GM03348 (cell line): ENCODE data around the gene GRIK3.

Experiments
- DNase-seq: peaks from one replicate; pipeline ENCODE4 v3.0.0; 2012; ENCODE audit warnings: low spot score

GRIK3 gene

DNA sequence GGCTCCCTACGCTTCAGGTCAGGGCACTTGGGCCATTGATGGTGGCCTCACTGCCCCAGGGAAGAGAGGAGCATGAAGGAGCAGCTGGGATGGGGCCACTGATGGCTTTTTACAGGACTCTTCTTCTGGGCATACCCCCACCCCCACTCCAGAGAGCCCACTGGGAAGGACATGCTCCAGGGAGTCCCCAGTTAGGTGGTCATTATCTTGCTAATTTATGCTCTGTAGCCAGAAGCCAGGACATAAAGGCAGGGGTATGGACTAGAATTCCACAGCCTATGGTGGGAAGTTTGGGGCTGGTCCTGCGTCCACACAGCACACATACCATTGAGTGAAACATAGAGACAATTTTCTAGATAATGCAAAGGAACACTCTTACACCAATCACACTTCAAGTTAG is 8.8 kb upstream of the GRIK3 start:
- no peak for DNase-seq

DNA sequence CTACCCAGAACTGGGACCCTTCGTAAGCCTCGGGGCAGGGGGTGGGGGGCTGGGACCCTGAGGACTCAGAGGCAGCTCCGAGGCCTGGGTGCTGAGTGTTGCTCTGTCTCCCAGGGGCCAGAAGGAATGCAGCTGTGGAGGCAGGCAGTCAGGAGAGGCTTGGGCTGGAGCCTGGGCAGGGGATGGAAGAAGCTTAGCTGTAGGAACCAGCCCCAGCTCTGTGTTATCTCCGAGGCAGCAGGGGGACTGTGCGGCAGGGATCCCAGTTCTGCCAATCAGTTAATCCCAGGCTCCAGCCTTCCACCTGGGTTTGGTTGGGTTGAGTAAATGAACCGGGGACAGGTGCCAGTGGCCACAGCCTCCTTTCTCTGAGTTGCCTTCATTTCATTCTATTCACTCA is 8.2 kb upstream of the GRIK3 start:
- no peak for DNase-seq

DNA sequence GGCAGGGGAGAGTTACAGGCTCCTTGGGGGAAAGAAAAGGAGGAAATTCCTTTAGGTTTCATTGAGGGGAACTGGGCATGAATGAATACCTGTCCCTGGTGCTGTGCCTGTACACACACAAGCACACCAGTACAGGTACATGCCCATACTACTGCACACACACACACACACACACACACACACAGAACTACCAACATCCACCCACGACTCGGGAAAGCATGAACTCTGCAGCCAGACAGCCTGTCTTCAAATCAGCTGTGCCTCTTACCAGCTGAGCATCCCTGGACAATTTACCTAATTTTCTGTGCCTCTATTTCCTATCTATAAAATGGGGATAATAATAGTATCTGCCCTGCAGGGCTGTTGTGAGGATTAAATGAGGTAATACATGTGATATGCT is 7.2 kb upstream of the GRIK3 start:
- DNase-seq: no peak

DNA sequence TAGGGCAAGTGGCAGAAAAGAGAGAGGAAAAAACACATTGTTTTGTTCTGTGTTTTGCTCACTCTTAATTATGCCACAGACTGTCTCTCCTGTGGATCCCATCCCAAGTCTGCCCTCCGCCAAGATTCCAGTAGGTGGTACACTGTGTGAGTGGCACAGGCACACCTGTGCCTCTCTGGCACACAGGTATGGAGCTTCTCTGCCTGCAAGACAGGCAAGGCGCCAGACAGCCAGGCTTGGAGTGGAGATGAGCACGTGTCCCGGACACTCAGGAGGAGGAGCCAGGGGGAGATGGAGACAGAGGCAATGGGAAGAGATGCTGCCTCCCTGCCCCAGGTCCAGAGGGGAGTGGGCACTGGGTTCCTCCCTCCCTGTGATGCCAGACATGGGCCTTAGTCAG is 6.5 kb upstream of the GRIK3 start:
- DNase-seq: no peak

DNA sequence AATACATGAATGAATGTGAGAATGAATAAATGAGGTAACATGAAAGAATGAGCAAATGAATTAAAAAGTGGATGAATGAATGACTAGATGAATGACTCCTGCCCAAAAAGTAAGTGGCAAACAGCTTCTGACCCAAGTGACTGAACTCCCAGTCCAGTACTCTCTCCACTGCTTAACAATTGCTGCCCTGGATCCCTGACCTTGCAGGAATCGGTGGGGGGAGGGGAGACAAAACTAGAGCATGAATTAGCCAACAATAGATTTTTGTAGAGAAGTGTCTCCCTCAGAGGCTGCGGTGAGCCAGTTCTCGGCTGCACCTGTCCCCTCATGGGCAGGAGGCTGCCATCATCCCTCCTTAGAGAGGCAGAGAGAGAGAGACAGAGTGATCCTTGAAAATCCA is 5.9 kb upstream of the GRIK3 start:
- no peak for DNase-seq

DNA sequence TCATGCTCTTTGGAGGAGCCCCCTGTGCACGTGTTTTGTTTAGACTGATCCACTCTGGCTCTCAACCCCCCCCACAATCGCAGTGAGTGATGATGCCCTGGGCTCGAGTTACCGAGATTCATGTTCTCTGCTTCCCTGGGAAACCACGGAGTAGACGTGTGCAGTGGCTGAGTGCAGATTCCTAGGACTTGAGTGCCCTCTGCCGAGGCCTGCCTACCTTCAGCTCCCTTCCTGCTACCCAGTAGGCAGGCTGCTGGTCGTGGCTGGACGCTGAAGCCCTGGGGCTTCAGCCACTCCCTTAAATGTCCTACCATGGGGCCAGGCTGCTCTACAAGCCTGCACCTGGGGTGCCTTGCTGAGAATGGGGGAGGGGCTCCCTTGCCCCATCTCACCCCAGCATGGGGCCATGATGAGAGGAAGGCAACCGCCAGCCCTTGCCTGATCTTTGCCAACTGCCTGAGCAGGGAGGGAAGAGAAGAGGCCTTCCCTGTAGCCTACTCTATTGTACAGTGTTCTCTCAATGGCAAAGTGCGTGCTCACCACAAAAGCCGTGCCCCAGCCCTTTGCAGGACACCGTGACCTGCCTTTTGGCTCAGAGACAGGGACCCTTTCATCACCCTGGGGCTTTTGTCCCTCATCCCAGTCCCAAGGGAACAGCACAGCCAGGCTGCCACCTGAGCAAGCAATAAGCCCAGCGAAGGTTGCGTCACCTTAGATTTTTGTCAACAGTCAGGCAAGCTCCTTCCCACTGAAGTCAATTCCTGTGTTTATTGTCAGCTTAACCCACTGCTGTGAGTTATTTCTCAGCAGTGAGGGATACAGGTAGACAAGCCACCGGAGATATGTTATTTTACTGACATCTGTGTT is 4.1 kb upstream of the GRIK3 start:
- DNase-seq: no peak

DNA sequence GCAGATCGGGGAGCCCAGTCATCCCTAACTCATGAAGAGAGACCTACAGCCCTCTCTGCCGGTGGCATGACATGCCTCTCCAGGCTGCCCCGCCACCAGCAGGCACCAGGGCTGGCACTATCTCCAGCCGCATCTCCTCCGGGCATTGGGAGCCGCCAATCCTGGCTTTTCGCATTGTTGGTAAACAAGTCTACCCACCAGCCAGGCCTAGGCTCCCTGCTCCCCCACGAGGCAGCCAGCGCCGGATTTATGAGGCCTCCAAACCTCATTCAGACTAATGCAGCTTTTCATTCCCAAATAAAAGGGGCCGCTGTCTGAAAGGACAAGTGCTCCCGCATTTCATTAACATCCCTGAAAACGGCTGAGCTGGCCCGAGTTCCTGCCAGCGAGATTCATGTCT is 3.4 kb upstream of the GRIK3 start:
- no peak for DNase-seq

DNA sequence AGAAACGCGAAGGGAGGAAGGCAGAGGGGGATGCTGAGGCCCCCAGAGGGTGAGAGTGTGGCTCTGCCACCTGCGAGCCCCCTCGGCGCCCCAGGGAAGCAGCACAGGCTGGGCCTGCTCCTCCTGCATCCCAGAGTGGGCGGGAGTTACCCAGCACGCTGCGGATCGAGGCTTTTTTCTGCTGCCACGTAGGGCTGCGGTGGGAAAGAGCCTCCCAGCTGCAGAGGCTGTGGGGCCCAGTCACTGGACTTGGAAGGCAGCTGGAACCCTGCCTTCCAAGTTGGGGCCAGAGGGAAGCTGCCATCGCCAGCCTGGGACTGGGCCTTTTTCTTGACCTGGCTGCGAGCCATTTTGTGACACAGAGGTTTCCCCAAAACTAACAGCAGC is 2.3 kb upstream of the GRIK3 start:
- no peak for DNase-seq

DNA sequence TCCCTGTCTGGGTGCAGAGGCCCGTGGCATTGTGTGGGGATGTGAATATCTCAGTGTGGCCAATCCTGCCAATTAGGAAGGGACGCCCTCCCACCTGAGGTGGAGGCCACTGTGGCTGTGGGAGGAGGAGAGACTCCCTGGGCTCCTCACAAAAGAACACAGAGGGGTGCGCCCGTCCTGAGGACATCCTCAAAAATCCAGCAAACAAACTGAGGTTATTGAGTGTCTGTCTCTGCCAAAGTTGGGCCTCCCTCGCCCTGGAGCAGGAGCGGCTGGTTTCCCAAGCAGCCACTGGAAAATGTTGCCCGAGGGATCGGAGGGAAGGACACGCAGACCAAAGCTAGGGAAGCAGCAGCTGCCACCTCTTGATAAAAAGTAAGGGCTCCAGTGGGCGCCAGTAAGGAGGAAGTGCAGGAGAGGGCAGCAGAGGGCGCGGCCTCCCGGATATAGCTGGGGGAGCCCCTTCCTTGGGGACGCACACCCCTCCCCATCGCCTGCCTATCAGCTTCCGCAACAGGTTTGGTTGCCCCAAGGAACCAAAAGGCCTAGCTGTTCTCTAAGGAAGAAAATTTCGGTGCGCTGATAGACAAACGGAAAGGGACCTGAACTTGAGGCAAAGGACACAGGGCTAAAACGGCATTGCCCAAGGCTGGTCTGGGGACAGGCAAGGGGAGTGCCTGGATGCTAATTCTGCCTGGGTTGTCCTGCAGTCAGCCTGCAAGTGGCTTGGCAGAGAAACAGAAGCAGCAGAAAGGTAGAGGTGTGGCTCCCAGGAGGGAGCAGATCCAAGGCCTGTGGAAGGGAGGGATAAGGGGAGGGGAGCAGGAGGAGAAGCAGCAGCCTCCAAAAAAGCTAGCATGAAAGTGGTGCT is 1.7 kb upstream of the GRIK3 start:
- no peak for DNase-seq

DNA sequence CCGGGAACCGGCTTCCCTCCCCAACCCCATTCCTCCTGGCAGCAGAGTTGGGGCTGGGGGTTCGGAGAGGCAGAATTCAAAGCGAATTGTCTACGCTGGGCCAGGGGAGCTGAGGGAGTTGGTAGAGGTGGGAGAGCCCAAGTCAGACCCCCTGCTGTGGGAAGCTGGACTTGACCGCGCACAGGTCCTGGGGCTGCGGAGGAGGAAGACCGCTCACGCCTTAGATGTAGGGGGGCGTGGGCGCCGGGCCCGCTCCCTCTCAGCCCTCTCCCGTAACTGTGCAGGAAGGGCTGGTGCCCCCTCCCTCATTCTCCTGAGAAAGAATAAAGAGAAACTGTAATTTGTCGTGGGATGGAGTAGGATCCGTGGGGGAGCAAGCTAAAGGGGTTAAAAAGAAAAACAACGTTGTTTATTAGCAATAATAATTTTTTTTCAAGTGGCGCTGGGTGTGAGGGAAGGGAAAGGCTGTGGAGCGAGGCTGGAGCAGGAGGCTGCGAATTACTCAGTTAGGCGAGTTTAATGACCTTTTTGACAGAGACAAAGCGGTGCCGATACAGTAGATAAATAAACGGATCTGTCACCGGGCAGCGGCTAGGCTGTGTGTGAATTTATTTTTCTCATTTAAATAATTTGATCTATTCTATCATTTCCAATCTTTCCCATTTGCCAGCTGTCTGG is 838 bp upstream of the GRIK3 start:
- no peak for DNase-seq

DNA sequence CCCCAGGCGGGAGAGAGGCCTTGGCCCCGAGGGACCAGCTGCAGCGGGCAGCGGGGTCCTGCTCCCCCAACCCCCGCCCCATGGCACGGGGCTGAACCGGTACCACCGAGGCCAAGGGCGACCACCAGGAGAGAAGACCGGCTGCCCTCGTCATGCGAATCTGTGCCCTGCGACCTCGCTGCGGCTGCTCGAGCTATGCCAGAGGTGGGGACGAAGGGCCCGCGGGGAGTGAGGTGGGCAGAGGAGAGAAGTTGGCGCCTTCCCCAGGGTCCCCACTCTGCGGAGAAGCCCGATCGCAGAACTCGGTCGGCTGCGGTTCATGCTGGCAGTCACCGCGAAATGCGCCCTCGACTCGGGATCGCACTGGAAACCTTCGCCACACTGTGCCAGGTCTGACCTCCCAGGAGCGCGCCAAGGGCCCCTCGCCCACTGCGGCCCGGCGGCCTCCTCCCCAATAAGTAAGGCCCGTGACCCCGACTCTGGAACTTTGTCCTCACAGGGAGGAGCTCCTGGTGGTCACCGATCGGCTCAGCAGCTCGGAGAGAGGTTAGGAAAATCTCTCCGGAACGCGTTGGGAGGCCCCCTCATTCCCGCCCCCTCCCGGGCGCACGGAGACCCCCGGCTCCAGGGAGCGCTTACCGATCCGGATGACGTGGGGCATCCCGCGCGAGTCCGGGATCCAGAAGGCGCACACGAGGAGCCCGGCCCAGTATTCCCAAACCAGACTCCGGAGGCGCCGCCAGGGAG is 787 bp downstream of the GRIK3 start:
- no peak for DNase-seq

DNA sequence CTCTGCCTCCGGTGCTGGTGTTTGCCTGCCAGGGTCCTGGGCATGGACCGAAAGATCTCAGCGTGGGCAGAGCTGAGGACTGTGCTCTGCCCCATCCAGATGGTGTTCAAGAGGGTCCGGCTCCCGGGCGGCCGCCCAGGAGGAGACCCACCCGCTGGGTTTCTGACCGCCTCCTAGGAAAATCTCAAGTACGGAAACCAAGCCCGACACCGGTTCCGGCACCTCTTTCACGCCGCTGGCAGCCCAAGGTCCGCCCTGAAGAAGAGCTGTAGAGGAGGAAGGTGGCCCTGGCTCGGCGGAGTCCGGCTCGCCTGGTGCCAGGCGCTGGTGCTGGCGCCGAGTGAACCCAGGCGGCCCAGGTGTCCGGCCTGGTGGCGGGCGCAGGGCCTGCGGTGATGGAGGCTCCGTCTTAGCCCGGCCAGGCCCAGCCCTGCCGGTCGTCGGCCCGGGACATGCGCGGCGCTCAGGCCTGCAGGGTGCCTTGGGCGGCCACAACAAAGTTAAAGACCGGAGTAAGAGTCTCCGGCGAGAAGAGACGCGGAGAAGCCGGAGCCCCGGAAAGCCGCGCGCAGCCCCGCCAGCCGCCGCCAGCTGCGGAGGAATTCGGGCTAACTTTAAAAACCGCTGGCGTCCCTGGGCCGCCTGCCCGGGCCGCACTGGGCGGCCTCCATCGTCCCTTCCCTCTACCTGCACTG is 1.5 kb downstream of the GRIK3 start:
- no peak for DNase-seq

DNA sequence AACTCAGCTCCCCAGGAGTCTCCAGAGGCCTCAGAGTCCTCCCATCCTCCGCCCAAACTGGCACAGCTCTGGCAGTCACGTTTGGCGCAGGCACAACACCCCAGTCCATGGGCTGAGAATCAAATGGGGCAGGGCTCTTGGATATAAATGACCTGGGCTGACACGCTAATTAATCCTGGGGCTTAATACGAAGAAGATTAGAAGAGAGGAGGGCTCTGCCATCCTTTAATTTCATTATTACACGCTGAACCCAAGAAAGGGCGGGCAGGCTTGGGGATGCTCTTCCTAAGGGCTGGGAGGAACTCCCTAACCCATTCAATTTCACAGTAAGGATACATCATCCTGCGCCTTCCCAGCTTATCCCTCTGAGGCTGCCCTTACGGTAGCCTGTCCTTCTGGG is 2.4 kb downstream of the GRIK3 start:
- DNase-seq: no peak

DNA sequence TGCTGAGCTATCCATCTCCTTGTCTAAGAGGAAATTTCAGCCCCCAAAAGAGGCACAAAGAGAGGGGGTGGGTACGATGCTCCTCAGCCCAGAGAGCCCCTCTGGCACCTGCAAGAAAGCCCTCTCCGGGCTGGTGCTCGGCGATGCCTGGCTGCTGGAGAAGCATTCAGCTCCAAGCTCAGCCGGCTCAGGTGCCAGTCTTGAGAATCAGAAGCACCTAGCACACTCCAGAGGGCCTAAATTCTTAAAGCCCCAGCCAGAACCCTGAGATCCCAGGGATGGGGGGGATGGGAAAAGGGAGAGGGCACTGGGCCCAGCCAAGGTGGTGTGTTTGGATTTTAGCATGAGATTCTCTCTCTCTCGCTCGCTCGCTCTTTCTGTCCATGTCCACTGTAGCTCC is 2.9 kb downstream of the GRIK3 start:
- DNase-seq: no peak

DNA sequence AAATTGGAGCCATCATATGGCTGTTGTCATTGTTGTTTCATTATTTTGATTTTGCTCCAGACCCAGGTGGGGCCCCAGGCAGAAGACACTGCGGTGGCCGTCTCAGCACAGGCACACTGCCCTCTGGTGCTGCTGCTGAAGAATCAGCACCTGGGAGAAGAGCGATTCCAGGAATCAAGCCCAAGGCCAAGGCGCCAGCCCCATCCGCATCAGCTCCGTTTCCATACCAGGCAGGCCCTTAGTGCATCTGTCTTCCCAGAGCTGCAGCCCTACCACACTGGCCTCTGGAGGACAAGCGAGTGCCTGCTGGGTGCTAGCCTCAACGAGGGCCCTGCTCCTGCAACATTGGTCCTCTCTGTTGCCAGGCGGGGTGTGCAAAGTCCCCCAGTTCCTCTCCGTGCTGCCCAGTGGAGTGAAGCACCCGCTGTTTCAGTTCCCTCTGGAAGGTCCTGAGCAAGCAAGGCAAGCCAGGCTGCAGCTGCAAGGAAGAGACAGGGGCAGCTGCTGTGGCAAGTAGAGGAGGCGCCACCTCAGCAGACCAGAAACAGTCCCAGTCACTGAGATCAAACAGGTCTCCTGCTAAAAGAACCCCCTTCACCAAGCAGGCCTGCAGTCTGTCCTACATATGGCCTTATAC is 5.2 kb downstream of the GRIK3 start:
- DNase-seq: no peak

DNA sequence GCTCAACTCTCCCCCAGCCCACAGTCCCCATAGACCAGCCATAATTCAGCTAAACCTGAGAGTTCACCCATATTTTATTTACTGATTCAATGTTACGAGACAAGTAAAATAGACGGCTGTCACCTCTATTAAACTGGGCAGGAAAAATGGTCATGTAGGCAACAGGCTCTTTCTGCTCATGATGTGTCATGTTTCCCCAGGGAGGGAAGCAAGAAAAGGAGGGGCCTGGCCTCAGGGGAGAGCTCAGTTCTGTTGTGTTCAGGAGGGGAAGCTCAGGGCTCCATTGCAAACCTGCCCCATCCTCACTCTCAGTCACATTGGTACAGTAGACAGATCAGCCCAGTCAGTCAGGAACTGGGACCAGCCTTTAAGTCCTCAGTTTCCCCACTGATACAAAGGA is 12.8 kb downstream of the GRIK3 start:
- no peak for DNase-seq

DNA sequence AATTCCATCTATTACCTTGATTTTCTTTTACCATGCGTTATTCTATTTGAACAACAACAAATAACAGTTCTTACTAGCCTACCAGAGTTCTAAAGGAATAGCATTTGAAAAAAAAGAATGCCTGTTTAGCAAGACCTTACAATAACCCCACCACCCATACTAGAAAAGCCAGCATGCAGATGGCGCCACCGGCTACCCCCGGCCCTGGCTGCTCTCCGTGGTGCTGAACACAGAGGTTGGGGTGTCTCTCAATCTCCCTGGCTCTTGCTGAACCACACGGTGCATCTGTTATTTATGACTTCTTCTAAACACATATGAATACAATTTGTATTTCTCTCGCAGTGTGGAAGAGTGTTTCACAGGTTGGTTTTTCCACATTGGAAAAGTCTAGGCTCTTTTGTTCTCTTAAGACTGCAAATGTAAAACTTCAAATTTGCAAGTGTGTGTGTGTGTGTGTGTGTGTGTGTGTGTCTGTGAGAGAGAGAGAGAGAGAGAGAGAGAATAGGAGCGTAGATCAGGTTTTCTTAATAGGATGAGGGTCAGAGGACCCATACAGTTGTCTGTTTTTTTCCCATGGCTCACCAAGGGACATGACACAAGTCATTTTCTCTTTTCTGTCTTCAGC is 13.6 kb downstream of the GRIK3 start:
- no peak for DNase-seq

DNA sequence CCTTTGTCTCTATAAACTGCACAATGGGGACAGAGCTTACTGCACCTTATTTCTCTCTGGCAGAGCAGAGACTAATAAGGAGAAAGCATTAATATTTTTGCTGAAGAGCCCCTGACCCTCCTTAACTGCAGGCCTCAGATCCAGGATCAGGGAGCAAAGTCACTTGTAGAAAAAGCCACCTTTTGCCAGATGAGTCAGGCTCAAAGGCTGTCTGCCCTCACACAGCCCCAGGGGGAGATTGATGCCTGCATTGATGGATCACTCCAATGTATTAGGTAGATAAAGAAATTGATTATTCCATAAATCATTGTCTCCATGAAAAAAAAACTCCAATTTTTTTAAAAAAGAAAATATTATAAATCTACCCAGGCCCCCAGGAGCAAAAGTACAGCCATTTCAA is 15.8 kb downstream of the GRIK3 start:
- no peak for DNase-seq

DNA sequence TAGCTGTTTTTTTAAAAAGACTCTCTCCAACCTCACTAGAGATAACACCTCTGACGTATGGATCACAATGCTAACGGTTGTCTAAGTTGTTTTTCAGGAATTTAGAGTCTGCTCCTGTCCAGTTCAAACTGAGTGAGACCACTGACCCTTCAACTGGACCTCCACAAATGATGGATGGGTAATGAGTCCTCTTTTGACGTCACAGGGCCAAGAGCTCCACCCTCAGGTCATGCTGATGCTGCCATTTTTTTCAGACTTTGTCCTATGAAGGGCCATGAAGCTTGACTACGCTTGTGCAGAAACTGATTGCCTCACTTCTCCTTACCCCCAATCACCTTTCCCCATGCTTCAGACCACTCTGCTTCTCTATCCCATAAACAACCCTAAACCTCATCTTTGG is 16.6 kb downstream of the GRIK3 start:
- DNase-seq: no peak

DNA sequence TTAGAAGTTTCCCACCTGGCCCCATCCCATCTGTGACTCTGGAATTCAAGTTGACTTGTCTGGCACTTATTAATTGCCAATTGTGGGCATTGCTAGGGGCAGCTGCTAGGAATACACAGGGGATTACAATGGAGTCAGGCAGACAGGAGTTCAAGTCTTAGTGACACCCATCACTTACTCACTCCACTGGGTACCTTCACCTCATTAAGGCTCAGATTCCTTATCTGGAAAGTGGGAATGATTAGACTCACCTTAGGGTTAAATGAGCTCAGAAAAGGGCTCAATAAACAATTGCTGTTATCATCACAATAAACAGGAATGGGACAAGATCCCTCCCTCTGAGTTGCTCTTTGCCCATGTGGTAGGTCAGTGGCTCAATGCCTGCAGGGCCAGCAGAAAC is 18.2 kb downstream of the GRIK3 start:
- no peak for DNase-seq

DNA sequence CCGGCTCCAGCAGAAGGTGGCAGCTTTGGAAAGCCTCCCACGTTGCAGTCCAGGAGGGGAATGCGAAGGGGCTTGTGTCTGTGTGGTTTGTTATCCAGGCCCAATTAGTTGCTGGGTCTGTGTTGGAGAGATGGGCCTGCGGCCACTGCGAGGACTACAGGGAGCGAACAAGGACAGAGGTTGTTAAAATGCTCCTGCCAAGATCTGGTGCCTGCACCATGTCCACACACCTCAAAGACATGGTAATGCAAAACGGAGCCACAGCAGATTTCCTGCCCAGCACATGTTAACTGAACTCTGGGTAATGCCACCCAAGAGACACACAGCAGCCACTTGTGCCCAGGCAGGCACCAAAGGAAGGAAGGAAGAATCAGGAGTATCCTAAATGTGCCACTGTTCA is 18.6 kb downstream of the GRIK3 start:
- no peak for DNase-seq
